GM15510 (cell line): ENCODE data around the gene TBX6.

Experiments
- POLR2A ChIP-seq: IDR thresholded peaks from 3 replicates; pipeline ENCODE4 v1.6.1; 2011; ENCODE audit warnings: borderline replicate concordance; ENCODE audit not compliant: insufficient read length; ENCODE audit errors: extremely low read depth

TBX6 gene

GRCh38 chr16:30049871-30050270 is 41.9 kb downstream of the TBX6 start:
- TF ChIP-seq POLR2A = no peak

DNA sequence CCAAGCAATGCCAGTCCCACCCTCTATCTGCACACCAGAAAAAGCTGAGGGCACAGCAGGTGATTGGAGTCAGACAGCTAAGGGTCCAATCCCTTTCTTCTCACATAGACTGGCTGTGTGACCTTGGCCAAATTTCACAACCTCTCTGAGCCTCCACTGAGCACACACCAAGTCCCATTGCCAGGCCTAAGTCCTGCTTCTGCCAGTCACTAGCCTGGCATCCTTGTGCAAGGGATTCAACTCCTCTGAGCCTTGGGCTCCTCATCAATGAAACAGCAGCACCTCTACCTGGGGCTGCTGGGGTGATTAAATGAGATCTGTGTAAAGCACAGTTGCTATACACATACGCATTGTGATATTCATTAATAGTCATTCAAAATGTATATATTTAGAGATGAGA is 45.1 kb downstream of the TBX6 start:
- TF ChIP-seq POLR2A = no peak

DNA sequence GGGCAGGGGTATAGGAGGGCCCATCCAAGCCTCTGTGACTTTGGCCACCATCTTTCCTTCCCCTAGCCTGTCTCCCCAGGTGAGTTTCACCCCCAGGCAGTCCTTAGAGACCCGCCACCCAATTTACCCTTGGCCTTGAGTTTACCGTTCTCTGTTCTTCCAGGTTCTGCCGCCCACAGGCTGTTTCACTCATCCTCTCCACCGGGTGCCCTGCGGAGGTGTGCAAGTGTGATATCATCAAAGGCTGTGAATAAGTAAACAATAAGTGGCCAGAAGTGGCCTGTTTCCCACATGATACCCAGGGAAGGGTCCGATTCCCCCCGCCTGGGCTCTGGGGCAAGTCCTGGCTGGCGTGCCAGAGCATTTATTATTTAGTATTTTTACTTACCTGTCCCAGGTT is 45.5 kb downstream of the TBX6 start:
- TF ChIP-seq POLR2A = no peak

GRCh38 chr16:30041841-30042240 is 49.9 kb downstream of the TBX6 start:
- TF ChIP-seq POLR2A = no peak

DNA sequence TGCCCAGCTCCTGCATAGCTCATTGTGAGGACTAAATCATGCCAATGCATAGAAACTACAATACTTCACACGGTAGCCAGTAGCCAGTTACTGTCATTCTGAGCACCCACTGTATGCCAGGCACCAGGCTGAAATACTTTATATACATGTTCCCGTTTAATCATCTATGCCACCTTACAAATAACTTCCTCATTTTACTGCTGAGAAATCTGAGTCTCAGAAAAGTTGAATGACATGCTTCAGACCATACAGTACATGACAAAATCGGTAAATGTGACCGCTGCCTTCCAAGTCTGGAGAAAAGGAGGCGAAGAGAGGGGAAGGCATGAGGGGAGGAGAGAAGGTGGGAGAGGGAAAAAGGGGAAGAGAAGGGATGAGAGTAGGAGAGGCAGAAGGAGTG is 51.5 kb downstream of the TBX6 start:
- no peak for TF ChIP-seq POLR2A
